GM12801 (cell line): ENCODE data around the gene LRRC70.

Experiments
- CTCF ChIP-seq: IDR thresholded peaks from one replicate; pipeline ENCODE4 v1.5.1; 2011; ENCODE audit warnings: control low read depth; ENCODE audit not compliant: insufficient read length; ENCODE audit errors: extremely low read depth

Gene LRRC70

GRCh38 chr5:62542720-62543119 lies 35.9 kb upstream of the LRRC70 start:
- no peak for TF ChIP-seq CTCF

- TF ChIP-seq CTCF, result no peak
Observed at GRCh38 chr5:62547945-62548630, 30.5 kb upstream of the LRRC70 start.

GRCh38 chr5:62550103-62550502 lies 28.5 kb upstream of the LRRC70 start:
- TF ChIP-seq CTCF, result no peak

- no peak for TF ChIP-seq CTCF
Observed at GRCh38 chr5:62555930-62556329, 22.7 kb upstream of the LRRC70 start.

- TF ChIP-seq CTCF, result no peak
Observed at GRCh38 chr5:62558941-62559340, 19.7 kb upstream of the LRRC70 start.

GRCh38 chr5:62560786-62561185 lies 17.8 kb upstream of the LRRC70 start:
- TF ChIP-seq CTCF, result no peak

- no peak for TF ChIP-seq CTCF
Observed at GRCh38 chr5:62561896-62562295, 16.7 kb upstream of the LRRC70 start.
